22Rv1 (cell line): ENCODE data around the gene SDK1.

Experiments used
- CTCF ChIP-seq: fragments of 450-650 bp; IDR thresholded peaks from 2 replicates; pipeline ENCODE4 v1.5.1; 2017; ENCODE audit warnings: mild to moderate bottlenecking
- ZFX ChIP-seq: fragments of 450-650 bp; IDR thresholded peaks from 2 replicates; pipeline ENCODE4 v1.6.1; 2017; ENCODE audit warnings: antibody characterized with exemption, borderline replicate concordance

- TF ChIP-seq CTCF (no peak), ZFX (no peak)
Observed at GRCh38 chr7:3594901-3595300, 293.8 kb downstream of the SDK1 start.
